ENCODE data around the gene NOS2. TPM values are rescaled to one million over a fixed set of nuclear protein-coding genes. Genes with fewer than 3 reads are reported as not detected.
"Not testable (repeated sequence)": the region's sequence is repeated elsewhere in the genome, so short reads cannot be mapped to it uniquely, and the experiment has no call there.

The NOS2 gene
- total RNA-seq, 2 donors from 2014 or later = 0.11 to 0.20 TPM

DNA sequence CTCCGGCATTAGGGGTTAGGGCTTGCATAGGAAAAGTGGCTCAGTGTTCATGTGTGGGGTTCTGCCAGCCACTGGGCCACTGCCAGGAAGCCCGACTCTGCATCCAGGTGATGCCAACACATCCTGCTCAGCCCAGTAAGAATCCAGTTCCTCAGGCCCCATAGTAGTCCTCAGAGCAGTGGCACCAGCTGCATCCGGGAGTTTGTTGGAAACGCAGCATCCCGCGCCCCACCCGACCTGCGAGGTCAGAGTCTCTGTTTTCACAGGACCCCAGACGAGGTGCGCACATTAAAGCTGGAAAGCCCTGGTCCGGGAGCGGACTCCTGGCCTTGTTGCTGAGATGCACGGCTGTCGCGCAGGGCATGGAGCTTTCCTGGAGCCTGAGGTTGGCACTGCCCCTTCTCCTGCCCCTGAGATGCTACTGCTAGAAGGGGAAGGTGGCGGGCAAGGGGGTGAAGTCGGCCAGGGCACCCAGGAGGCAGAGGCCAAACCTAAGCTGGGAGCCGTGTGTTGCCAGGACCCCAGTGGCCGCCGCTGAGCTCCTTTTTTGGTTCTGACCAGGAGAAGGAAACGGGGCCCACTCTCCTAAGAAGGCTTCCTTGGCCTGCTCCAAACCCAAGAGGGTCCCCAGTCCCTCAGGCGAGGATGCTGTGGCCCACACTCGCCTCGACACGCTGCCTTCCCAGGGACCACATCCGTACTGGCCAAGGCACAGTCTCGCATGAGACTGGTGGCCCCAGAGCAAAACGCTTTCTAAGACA lies 44.4 kb downstream of the NOS2 start:
- H3K27me3 ChIP-seq = no peaks in the 10 kb centered on the region
- H3K27ac ChIP-seq = no peak overlapping the region
- H3K4me3 ChIP-seq = no peak overlapping the region
- H3K9me3 ChIP-seq = no peaks in the 10 kb centered on the region
- DNase-seq (ENCODE audit: low spot score) = no peak
- no peaks in the 10 kb centered on the region for H3K4me1 ChIP-seq
- no peaks in the 10 kb centered on the region for H3K36me3 ChIP-seq
- TF ChIP-seq, protein P1, sequence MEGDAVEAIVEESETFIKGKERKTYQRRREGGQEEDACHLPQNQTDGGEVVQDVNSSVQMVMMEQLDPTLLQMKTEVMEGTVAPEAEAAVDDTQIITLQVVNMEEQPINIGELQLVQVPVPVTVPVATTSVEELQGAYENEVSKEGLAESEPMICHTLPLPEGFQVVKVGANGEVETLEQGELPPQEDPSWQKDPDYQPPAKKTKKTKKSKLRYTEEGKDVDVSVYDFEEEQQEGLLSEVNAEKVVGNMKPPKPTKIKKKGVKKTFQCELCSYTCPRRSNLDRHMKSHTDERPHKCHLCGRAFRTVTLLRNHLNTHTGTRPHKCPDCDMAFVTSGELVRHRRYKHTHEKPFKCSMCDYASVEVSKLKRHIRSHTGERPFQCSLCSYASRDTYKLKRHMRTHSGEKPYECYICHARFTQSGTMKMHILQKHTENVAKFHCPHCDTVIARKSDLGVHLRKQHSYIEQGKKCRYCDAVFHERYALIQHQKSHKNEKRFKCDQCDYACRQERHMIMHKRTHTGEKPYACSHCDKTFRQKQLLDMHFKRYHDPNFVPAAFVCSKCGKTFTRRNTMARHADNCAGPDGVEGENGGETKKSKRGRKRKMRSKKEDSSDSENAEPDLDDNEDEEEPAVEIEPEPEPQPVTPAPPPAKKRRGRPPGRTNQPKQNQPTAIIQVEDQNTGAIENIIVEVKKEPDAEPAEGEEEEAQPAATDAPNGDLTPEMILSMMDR (IDR thresholded peaks at IDR 0.05) = no peak

GRCh38 chr17:27754549-27754948 lies 45.8 kb downstream of the NOS2 start:
- Histone ChIP-seq H3K27ac (no peak overlapping the region), H3K4me1 (no peaks in the 10 kb centered on the region), H3K27me3 (no peaks in the 10 kb centered on the region), H3K9me3 (no peaks in the 10 kb centered on the region), H3K4me3 (no peak overlapping the region), H3K36me3 (no peaks in the 10 kb centered on the region)
- DNase-seq (ENCODE audit: low spot score) = no peak
- TF ChIP-seq, protein P1 (IDR thresholded peaks at IDR 0.05) = no peak

GRCh38 chr17:27753726-27754125 lies 46.6 kb downstream of the NOS2 start:
- H3K9me3 ChIP-seq; H3K4me1 ChIP-seq; DNase-seq (ENCODE audit: low spot score); H3K36me3 ChIP-seq; H3K27me3 ChIP-seq; H3K4me3 ChIP-seq; H3K27ac ChIP-seq: not testable (repeated sequence)

- H3K9me3 ChIP-seq; H3K36me3 ChIP-seq; H3K27ac ChIP-seq; H3K27me3 ChIP-seq; H3K4me3 ChIP-seq; DNase-seq (ENCODE audit: low spot score); H3K4me1 ChIP-seq: not testable (repeated sequence)
Measured at GRCh38 chr17:27752831-27753619, 47.3 kb downstream of the NOS2 start.

GRCh38 chr17:27751622-27752490 lies 48.5 kb downstream of the NOS2 start:
- H3K4me3 ChIP-seq = no peak overlapping the region
- H3K4me1 ChIP-seq = no peaks in the 10 kb centered on the region

GRCh38 chr17:27751166-27751565 lies 49.2 kb downstream of the NOS2 start:
- no peak overlapping the region for H3K4me3 ChIP-seq
- H3K27me3 ChIP-seq = no peaks in the 10 kb centered on the region
- TF ChIP-seq, protein P1 (IDR thresholded peaks at IDR 0.05) = no peak
- H3K27ac ChIP-seq = no peak overlapping the region
- H3K9me3 ChIP-seq = no peaks in the 10 kb centered on the region
- no peak for DNase-seq (ENCODE audit: low spot score)
- no peaks in the 10 kb centered on the region for H3K4me1 ChIP-seq
- H3K36me3 ChIP-seq = no peaks in the 10 kb centered on the region

More at GRCh38 chr17:27751622-27752490, 48.5 kb downstream of the NOS2 start:
- TF ChIP-seq, protein P1 (IDR thresholded peaks at IDR 0.05) = no peak
- no peaks in the 10 kb centered on the region for H3K9me3 ChIP-seq
- no peak for DNase-seq (ENCODE audit: low spot score)
- H3K36me3 ChIP-seq = no peaks in the 10 kb centered on the region
- H3K27ac ChIP-seq = no peak overlapping the region
- H3K27me3 ChIP-seq = no peaks in the 10 kb centered on the region

GRCh38 chr17:27749562-27750150 lies 50.7 kb downstream of the NOS2 start:
- H3K36me3 ChIP-seq; H3K27me3 ChIP-seq; H3K4me3 ChIP-seq; DNase-seq (ENCODE audit: low spot score); H3K9me3 ChIP-seq; H3K27ac ChIP-seq; H3K4me1 ChIP-seq: not testable (repeated sequence)
